Fibroblast of lung (primary cell): Measurements from ENCODE around the gene CSPG5. TPM values are rescaled to one million over a fixed set of nuclear protein-coding genes. Genes with fewer than 3 reads are reported as not detected.

Experiments
- DNase-seq, 2 donors: peaks; one replicate each; pipeline versions ENCODE4 v3.0.0 to v3.0.0-alpha.2; 2010; ENCODE audit warnings: low read depth in 2 of 2
- H2AFZ ChIP-seq: 2 replicates; pipeline ENCODE4 v1.5.1; 2012; ENCODE audit warnings: low read length, control low read depth, inconsistent platforms
- H3K27ac ChIP-seq: 2 replicates; pipeline ENCODE4 v1.5.1; 2011; ENCODE audit warnings: low read length, control low read depth; ENCODE audit not compliant: insufficient read depth
- H3K27me3 ChIP-seq: 2 replicates; pipeline ENCODE4 v1.5.1; 2011; ENCODE audit warnings: mild to moderate bottlenecking, low read length; ENCODE audit not compliant: control insufficient read depth, insufficient read depth
- H3K36me3 ChIP-seq: 2 replicates; pipeline ENCODE4 v1.5.1; 2011; ENCODE audit warnings: low read length; ENCODE audit not compliant: control insufficient read depth, insufficient read depth
- H3K4me1 ChIP-seq: 2 replicates; pipeline ENCODE4 v1.5.1; 2011; ENCODE audit warnings: low read length; ENCODE audit not compliant: control insufficient read depth, insufficient read depth; ENCODE audit errors: extremely low read depth
- H3K4me2 ChIP-seq: 2 replicates; pipeline ENCODE4 v1.5.1; 2011; ENCODE audit warnings: low read length, control low read depth; ENCODE audit not compliant: insufficient read depth; ENCODE audit errors: extremely low read depth
- H3K4me3 ChIP-seq, 4 experiments: fragments of 200-600 bp in 1 of 4; sonication (generic) in 1 of 4; replicated peaks in 1 of 4; 2 replicates each; pipeline ENCODE4 v1.5.1; 2011 to 2016; ENCODE audit warnings: low read length in 4 of 4, low read depth in 3 of 4, mild to moderate bottlenecking in 3 of 4, control low read depth in 2 of 4, inconsistent platforms in 1 of 4, mixed read lengths in 1 of 4; ENCODE audit not compliant: insufficient read depth in 1 of 4; ENCODE audit errors: control extremely low read depth in 1 of 4
- H3K79me2 ChIP-seq: 2 replicates; pipeline ENCODE4 v1.5.1; 2012; ENCODE audit warnings: mild to moderate bottlenecking, low read length, inconsistent platforms; ENCODE audit not compliant: control insufficient read depth, insufficient read depth
- H3K9ac ChIP-seq: 2 replicates; pipeline ENCODE4 v1.5.1; 2011; ENCODE audit warnings: mild to moderate bottlenecking, low read length, control low read depth; ENCODE audit not compliant: insufficient read depth
- H3K9me3 ChIP-seq: 2 replicates; pipeline ENCODE4 v1.5.1; 2012; ENCODE audit warnings: low read depth, low read length; ENCODE audit not compliant: control insufficient read depth, insufficient read depth
- H4K20me1 ChIP-seq: 2 replicates; pipeline ENCODE4 v1.5.1; 2011; ENCODE audit warnings: low read length; ENCODE audit not compliant: control insufficient read depth, insufficient read depth; ENCODE audit errors: extremely low read depth
- EZH2 ChIP-seq: IDR thresholded peaks from 2 replicates; pipeline ENCODE4 v1.5.1; 2012; ENCODE audit warnings: low read length, control low read depth, mild to moderate bottlenecking; ENCODE audit errors: missing control alignments
- polyA plus RNA-seq, 2 donors: library from polyadenylated mRNA; depleted of rRNA in 1 of 2; stranded (reverse) in 1 of 2; unstranded in 1 of 2; fragments of >200 nt; gene quantifications; 2 replicates each; pipeline ENCODE4 v1.2.1, GENCODE V29; 2011 to 2012; ENCODE audit warnings: missing spikeins in 1 of 2
- total RNA-seq: library from RNA; depleted of rRNA; stranded (reverse); fragments of >200 nt; gene quantifications from 2 replicates; pipeline ENCODE4 v1.2.1, GENCODE V29; 2014
- TF ChIP-seq, protein P1 (sequence below), 2 donors: IDR thresholded peaks in 1 of 2; conservative IDR thresholded peaks in 1 of 2; 1 replicate in 1 of 2; 2 replicates in 1 of 2; pipeline ENCODE4 v1.5.1; 2011 to 2012; ENCODE audit warnings: low read length in 2 of 2, control low read depth in 1 of 2, inconsistent platforms in 1 of 2, low read depth in 1 of 2, mild to moderate bottlenecking in 1 of 2

Gene CSPG5
- total and polyA plus RNA-seq, 2 donors (not counting 1 experiment from before 2014, with no cell fraction given): 0.17 TPM; not detected in 1

DNA sequence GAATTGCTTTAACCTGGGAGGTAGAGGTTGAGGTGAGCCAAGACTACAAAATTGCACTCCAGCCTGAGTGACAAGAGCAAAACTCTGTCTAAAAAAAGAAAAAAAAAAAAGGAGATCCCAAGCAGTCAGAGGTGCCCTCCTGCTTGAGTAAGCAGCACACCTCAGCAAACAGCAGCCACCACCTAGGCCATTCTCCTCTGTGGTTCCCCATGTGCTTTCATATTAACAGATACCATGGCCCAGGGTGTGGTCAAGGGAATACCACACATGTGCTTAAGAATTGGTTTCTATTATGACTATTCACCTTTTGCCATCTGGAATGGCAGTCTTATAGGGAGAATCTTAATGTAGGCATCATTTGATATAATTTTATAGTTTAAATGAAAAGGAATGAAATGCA, 24.7 kb upstream of the CSPG5 start:
- TF ChIP-seq EZH2: no peak
- TF ChIP-seq, protein P1, sequence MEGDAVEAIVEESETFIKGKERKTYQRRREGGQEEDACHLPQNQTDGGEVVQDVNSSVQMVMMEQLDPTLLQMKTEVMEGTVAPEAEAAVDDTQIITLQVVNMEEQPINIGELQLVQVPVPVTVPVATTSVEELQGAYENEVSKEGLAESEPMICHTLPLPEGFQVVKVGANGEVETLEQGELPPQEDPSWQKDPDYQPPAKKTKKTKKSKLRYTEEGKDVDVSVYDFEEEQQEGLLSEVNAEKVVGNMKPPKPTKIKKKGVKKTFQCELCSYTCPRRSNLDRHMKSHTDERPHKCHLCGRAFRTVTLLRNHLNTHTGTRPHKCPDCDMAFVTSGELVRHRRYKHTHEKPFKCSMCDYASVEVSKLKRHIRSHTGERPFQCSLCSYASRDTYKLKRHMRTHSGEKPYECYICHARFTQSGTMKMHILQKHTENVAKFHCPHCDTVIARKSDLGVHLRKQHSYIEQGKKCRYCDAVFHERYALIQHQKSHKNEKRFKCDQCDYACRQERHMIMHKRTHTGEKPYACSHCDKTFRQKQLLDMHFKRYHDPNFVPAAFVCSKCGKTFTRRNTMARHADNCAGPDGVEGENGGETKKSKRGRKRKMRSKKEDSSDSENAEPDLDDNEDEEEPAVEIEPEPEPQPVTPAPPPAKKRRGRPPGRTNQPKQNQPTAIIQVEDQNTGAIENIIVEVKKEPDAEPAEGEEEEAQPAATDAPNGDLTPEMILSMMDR (conservative IDR thresholded peaks at IDR 0.05 in 1 of 2, IDR thresholded peaks at IDR 0.05 in 1 of 2; ENCODE audit: low read depth in 1 of 2, low read length in 2 of 2): no peak

DNA sequence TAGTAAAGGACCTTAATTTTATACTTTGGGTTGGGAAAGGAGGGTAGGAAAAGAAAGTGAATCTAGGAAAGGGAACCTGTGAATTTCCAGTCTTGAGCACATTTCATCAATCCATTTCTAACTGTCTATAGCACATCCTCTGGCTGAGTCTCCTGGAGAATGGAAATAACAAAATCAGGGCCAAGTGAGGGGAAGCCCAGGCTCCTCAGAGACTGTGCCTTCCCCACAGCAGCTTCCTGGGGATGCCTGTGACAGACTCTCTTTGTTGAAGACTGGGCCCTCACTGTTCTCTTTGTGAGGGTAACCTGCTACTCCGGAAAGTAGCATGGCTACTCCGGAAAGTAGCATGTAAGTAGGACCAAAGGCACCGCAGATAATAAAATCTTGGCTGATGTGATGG, 22.6 kb upstream of the CSPG5 start:
- Histone ChIP-seq H4K20me1 (no peaks in the 10 kb centered on the region), H3K27ac (no peak overlapping the region), H3K9me3 (no peaks in the 10 kb centered on the region), H3K4me2 (no peak overlapping the region), H3K79me2 (no peaks in the 10 kb centered on the region), H3K4me1 (no peaks in the 10 kb centered on the region), H3K9ac (no peak overlapping the region), H3K4me3 (no peak overlapping the region), H3K36me3 (no peaks in the 10 kb centered on the region), H2AFZ (no peak overlapping the region), H3K27me3 (no peaks in the 10 kb centered on the region)
- no peak for TF ChIP-seq EZH2
- TF ChIP-seq, protein P1 (conservative IDR thresholded peaks at IDR 0.05 in 1 of 2, IDR thresholded peaks at IDR 0.05 in 1 of 2; ENCODE audit: low read depth in 1 of 2, low read length in 2 of 2): no peak
- no peak for DNase-seq

More for the DNA sequence above, 24.7 kb upstream of the CSPG5 start:
- H3K79me2 ChIP-seq: no peaks in the 10 kb centered on the region
- H3K36me3 ChIP-seq: no peaks in the 10 kb centered on the region
- H4K20me1 ChIP-seq: no peaks in the 10 kb centered on the region
- H3K9me3 ChIP-seq: no peaks in the 10 kb centered on the region
- no peak overlapping the region for H2AFZ ChIP-seq
- H3K9ac ChIP-seq: no peak overlapping the region
- H3K4me1 ChIP-seq: no peaks in the 10 kb centered on the region
- no peaks in the 10 kb centered on the region for H3K27me3 ChIP-seq
- H3K4me3 ChIP-seq: no peak overlapping the region
- DNase-seq: no peak
- H3K27ac ChIP-seq: no peak overlapping the region
- H3K4me2 ChIP-seq: no peak overlapping the region

DNA sequence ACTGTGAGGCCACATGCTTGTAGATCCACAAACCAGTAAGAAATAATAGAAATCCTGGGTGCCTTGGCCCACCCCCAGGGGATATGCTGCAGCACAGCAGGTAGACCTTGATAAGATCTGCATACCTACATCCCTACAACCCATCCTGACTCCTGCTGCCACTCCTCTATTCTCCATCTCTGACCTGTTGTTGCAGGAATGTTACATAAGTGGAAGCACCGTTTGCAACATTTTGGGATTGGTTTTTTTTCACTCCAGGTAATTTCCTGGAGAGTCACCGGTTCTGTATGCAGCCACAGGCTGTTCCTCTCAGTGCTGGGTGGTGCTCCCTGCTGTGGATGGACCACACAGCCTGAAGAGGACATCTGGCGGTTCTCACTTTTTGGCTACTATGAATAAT, 16.1 kb upstream of the CSPG5 start:
- H3K27ac ChIP-seq: no peak overlapping the region
- H3K36me3 ChIP-seq: peaks cover 1% of the 10 kb centered on the region
- no peak for TF ChIP-seq EZH2
- TF ChIP-seq, protein P1 (conservative IDR thresholded peaks at IDR 0.05 in 1 of 2, IDR thresholded peaks at IDR 0.05 in 1 of 2; ENCODE audit: low read depth in 1 of 2, low read length in 2 of 2): no peak
- H3K9me3 ChIP-seq: no peaks in the 10 kb centered on the region
- H3K4me3 ChIP-seq: no peak overlapping the region
- no peaks in the 10 kb centered on the region for H4K20me1 ChIP-seq
- no peak overlapping the region for H3K4me2 ChIP-seq
- H3K4me1 ChIP-seq: no peaks in the 10 kb centered on the region
- no peak overlapping the region for H3K9ac ChIP-seq
- no peaks in the 10 kb centered on the region for H3K27me3 ChIP-seq
- no peak overlapping the region for H2AFZ ChIP-seq
- no peak for DNase-seq
- no peaks in the 10 kb centered on the region for H3K79me2 ChIP-seq
